ENCODE results near the gene GFRA4.
A peak's percentile ranks its signal among the peaks of the same experiment; 100 is the strongest.

The GFRA4 gene

GRCh38 chr20:3673221-3674070 is 10.2 kb upstream of the GFRA4 start:
- DNase-seq (ENCODE audit: low spot score), result no peak

DNA sequence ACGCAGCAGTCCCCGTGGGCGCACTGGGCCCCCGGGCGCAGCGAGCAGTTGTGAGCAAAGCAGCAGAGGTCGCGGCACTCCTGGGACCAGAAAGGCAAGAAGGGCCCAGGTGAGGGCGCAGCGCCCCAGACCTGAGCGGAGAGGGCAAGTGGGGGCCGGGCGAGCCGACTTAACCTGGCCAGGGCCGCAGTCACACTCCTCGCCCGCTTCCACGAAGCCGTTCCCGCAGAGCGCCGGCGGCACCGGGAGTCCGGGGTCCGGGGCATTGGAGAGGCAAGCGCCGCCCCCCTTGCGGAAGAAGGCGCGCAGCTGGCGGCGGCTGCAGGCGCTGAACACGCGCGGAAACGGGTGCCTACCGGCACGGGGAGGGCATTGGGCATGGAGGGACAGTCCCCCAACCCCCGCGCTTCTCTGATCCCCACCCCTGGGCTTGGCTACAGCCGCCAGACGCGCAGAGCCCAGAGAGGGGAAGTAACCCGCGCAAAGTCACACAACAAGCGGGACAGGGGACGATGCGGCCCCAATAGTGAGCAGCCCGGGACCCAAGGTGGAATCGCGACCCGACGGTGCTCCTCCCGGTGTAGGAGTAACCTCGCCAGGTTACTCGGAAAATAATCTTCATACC is 9.5 kb upstream of the GFRA4 start:
- no peak for DNase-seq (ENCODE audit: low spot score)

GRCh38 chr20:3671986-3672546 is 8.9 kb upstream of the GFRA4 start:
- DNase-seq (ENCODE audit: low spot score), result no peak

- no peak for DNase-seq (ENCODE audit: low spot score)
Observed at GRCh38 chr20:3670945-3671344, 7.7 kb upstream of the GFRA4 start.

DNA sequence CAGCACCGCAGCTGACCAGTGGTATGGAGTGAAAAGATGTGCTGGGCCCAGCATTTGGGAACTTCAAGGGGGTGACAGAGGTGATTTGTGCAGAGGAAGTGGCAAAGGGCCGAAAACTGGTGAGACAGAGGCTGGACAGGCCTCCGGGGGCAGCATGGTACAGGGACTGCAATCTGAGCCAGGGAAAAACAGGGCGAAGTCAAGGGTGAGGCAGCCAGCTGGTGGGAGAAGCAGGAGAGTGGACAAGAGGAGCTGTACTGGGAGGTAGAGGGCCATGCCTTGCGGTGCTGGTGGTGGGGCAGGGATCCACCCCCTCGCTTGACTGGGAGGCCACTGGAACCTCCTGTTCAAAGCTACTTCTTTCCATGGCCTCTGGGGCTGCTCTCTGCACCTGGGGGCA is 7.3 kb upstream of the GFRA4 start:
- DNase-seq (ENCODE audit: low spot score), result peak; percentile 45

DNA sequence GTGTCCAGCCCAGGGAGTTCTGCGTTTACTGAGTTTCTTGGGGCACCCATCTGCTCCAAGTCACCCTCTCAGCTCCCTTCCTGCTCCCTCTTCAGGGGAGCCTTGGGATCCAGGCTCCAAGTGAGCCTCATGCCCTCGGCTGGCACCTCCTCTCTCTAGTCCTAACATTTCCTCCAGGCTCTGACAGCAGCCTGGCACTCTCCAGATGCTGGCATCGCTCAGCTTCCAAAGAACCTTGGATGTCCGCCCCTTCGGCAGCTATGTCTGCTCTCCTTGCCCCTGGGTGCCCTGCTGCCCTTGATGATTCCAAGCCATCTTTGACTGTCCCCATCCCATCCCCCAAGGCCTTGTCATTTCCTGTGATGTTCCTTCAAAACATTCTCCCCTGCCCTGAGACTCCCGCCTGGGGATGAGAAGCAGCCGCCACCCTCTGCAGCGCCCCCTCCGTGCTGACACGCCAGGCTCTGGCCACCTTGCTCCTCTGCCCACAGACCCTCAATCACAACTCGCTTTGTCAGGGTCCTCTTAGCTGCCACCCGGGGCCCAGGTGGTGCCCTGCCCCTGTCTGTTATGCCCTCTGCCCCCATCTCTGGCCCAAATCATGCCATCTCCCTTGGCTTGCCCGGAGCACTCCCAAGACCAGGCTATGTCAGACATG is 6.6 kb upstream of the GFRA4 start:
- DNase-seq (ENCODE audit: low spot score), result no peak

- no peak for DNase-seq (ENCODE audit: low spot score)
Observed at GRCh38 chr20:3667434-3668037, 4.3 kb upstream of the GFRA4 start.

DNA sequence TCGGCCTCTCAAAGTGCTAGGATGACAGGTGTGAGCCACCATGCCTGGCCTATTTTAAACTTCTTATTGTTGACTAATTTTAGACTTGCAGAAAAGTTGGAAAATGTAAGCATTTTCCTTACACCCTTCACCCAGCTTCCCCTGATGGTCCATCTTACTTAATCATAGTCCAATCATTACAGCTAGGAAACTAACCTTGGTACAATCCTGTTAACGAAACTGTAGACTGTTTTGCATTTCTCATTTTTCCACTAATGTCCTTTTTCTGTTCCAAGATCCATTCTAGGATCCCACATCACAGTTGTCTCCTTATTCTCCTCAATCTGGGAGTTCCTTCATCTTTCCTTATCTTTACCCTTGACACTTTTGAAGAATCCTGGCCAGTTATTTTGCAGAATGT is 659 bp upstream of the GFRA4 start:
- no peak for DNase-seq (ENCODE audit: low spot score)

DNA sequence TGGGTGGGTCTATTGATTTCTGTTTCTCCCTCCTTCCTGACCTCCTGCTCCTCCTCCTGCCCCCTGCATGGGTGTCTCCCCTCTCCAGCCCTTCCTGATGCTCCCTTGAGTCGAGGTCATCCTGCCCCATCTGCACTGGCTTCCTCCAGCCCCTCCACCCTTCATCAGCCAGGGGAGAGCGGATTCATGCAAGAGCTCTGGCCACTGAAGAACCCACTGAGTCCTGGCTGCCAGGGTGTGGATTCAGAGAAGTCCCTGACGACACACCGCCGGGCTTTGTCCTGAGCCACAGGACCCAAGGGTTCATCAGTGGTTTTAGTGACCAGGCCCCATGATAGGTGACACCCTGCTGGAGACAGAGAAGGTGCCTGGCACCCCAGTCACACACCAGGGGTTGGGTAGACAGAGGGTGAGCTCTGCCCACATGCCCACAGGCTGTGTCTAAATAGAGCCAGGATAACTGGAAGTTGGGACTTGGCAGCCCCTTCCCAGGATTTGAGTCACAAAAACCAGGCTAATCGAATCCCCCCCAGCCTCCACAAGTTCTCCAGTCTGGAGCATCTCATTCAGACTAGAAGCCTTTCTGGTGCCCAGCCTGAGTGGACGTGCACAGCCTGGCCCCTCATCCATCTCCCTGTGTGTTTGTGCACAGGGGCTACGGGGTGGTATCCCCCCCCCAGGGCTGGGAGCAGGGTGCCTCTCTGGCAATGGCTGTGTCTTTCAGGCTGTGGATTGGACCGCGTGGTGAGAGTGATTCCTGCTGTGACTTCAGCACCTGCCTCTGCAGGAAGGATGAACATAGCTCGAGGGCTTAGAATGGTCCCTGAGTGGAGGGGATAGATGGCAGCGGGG is 1.2 kb downstream of the GFRA4 start:
- DNase-seq (ENCODE audit: low spot score), result no peak

GRCh38 chr20:3661060-3661813 is 2.0 kb downstream of the GFRA4 start:
- no peak for DNase-seq (ENCODE audit: low spot score)

- DNase-seq (ENCODE audit: low spot score), result no peak
Observed at GRCh38 chr20:3660262-3661059, 2.7 kb downstream of the GFRA4 start.

- DNase-seq (ENCODE audit: low spot score), result no peak
Observed at GRCh38 chr20:3659492-3660261, 3.5 kb downstream of the GFRA4 start.

DNA sequence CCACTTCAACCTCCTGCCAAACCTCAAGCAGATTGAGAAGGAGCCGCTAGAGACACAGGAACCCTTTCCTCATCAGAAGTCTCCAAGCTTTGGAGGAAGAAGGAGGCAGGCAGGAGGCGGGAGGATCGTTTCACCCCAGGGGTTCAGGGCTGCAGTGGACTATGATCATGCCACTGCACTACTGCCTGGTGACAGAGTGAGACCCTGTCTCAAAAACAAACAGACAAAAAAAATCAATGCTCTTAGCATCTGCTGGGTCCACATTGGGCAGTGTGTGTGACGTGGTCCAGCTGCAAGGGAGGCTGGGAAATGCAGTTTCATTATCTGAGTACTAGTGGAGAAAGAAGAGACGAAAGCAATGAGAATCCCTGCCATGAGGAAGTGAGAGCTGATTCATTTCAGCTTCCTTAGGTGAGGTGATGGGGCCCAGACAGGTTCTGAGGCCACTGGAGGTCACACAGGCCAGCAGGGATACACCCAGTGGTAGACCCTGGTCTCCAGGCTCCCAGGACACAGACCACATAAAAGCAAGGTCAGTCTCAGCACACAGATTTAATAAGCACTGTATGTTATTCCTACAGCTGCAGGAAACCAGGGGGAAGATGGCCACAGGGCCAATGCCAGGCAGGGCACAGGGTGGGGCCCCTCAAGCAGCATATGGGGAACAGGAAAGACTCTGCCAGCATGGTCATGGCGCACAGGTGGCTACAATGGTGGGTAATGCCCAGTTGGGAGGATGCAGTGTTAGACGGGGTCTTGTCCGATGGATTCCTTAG is 4.3 kb downstream of the GFRA4 start:
- DNase-seq (ENCODE audit: low spot score), result no peak

GRCh38 chr20:3658019-3658715 is 5.0 kb downstream of the GFRA4 start:
- DNase-seq (ENCODE audit: low spot score), result no peak

GRCh38 chr20:3655131-3655405 is 8.1 kb downstream of the GFRA4 start:
- no peak for DNase-seq (ENCODE audit: low spot score)

DNA sequence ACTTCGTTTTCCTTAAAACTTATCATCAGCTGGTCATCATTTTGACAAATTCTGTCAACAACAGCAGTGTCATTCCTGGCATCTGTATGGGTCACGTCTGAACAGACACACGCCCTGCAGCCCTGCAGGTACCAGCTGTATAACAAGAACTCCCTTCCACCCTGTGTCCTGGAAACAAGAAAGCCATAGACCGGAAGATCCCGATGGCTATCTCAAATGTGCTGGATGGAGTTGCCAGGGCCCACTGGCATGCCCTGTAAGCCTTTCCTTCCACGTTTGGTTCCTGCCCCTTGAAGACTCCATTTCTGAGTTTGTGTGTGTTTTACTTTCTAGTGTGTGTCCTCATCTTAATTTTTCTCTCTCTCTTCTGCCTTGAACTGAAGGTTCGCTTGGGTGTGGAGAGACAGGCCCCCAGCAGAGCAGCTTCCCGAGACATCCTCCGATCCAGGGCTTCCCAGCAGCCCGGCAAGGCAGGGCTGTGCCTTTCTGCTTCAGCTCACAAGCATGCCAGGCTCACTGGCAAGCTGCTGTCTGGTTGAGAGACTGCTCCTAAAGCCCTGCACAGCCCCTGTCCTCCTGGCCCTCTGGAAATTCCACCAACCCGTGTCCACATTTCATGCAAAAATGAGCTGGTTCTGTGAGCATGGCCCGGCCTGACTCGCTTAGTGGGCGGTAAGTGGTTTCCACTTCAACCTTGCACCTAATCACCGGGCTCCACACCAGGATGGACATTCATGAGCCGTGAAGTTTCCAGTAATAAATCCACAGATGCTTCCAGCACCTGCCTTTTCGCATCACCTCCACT is 8.7 kb downstream of the GFRA4 start:
- DNase-seq (ENCODE audit: low spot score), result no peak

DNA sequence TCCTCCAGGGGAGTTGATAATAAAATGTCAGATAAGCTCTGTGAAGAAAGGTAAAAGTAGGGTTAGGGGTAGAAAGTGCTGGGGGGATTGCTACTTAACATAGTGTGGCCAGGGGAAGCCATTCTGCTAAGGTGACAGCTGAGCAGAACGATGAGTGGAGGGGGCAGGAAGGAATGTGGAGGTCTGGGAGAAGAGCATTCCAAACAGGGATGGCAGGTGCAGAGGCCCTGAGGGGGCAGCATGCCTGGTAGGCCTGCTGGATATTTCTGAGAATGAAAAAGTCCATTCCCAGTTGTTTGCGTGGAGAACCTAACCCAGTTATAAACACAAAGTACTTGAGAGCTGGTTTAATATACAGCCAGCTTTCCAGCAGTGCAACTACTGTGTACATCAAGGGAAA is 9.3 kb downstream of the GFRA4 start:
- DNase-seq (ENCODE audit: low spot score), result no peak

Measured in SW480 (cell line).